HG03175 (cell line): ENCODE measurements around the gene CAPZA3.
"Not testable (repeated sequence)": the region's sequence is repeated elsewhere in the genome, so short reads cannot be mapped to it uniquely, and the experiment has no call there.

Experiments
- ATAC-seq: cut with Tn5 transposase; IDR thresholded peaks from one replicate; pipeline ENCODE4 v1.9.1; 2021; ENCODE audit warnings: mild to moderate bottlenecking, moderate library complexity; ENCODE audit not compliant: unreplicated experiment

CAPZA3 gene

GRCh38 chr12:18753481-18754123 lies 15.7 kb downstream of the CAPZA3 start:
- no peak for ATAC-seq

GRCh38 chr12:18754124-18754707 lies 16.3 kb downstream of the CAPZA3 start:
- no peak for ATAC-seq

GRCh38 chr12:18755341-18755740 lies 17.4 kb downstream of the CAPZA3 start:
- no peak for ATAC-seq

- ATAC-seq: not testable (repeated sequence)
These were observed 28.6 kb downstream of the CAPZA3 start for GRCh38 chr12:18766479-18766878.

- ATAC-seq: no peak
These were observed 44.9 kb downstream of the CAPZA3 start for GRCh38 chr12:18782827-18783226.

- not testable (repeated sequence) for ATAC-seq
These were observed 47.5 kb downstream of the CAPZA3 start for GRCh38 chr12:18785465-18785864.
